ENCODE measurements around the gene MTUS2.

The MTUS2 gene

DNA sequence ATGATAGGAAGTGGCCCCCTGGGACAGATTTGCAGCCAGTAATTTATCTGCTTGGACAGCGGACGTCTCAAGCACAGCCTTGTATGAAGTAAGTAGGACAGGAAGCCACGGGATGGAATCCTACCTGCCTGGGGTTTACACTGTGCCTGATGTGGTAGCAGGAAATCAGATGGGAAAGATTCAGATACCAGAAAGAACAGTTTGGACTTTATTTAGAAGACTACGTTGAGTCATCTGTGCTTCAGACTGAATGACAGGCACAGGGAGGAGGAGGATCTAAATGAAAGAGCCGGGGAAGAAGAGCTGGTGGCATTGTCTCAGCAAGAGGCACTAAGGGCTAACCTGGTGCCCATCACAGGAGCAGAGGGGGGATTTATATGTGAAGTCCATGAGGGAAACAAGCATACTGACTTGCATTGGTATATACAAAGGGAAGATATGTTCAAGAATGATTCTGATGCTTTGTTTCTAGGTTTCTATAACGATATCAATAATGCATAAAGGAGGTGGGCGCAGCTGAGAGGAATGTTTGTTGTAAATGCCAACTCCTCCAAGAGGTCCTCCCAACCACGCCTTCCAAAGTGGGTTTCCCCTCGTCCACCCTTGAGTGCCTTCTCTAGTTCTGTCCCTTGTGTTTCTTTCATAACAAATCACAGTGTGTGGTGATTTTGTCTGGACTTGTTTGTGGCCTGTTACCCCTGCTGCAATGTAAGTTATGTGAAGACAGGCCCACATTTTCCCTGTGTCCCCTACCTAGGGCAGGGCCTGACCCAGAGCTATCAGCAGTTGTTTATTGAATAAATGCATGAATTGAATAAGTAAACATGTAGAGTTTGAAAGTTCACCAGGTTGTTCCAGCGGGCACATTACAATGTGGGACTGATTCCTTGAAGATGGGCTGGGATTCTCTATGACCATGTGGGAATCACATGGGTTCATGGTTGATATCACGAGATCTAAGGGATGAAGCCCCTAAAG, 446.9 kb downstream of the MTUS2 start:
- DNase-seq, result no peak

DNA sequence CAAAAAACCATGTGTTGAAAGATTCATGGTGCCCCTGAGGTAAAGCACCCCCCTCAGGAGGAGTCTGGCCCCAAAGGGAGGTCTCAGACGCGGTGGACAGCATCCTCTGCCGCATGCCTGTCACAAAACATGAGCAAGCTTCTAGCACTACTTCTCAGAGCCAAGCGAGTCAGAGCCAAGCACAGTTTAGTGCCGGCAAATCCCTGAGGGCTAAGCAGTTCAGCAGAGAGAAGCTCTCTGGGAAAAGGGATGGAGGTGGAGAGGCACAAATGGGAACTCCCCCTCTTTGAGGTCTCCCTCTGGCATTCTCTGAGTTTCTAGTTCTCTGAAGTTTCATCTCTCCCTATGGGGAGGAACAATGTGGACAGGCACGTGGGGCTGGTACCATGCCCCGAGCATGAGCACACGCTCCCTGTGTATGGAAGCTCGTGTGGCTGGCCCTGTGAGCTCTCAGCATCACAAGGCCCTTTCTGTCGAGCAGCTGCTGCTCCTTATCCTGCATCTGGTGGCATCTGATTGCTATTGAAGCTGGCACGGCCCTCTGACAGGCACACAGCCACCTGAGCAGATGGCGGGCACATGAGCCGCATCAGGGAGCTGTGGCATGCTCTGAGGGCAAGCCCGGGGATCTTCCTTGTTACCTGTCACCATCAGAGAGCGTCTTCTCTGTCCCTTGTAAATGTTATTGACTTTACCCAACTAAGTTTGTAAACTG, 450.3 kb downstream of the MTUS2 start:
- DNase-seq, result no peak

DNA sequence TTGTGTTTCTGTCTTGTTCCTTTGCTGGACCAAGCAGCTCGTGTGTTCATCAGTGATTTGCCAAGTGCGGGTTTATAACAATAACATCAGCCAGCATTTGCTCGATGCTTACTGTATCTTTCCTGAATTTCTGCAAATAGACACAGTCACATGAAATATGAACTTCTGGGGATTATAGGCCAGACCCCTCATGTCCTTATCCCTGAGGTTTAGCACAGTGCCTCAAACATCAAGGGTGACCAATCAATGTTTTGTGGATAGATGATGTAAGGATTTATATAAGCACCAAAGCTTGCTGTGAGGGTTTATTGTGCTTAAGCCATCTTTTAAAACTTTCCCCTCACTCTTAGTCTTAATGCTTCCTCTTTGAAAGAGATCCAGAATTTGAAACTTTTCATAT, 451.5 kb downstream of the MTUS2 start:
- no peak for DNase-seq

DNA sequence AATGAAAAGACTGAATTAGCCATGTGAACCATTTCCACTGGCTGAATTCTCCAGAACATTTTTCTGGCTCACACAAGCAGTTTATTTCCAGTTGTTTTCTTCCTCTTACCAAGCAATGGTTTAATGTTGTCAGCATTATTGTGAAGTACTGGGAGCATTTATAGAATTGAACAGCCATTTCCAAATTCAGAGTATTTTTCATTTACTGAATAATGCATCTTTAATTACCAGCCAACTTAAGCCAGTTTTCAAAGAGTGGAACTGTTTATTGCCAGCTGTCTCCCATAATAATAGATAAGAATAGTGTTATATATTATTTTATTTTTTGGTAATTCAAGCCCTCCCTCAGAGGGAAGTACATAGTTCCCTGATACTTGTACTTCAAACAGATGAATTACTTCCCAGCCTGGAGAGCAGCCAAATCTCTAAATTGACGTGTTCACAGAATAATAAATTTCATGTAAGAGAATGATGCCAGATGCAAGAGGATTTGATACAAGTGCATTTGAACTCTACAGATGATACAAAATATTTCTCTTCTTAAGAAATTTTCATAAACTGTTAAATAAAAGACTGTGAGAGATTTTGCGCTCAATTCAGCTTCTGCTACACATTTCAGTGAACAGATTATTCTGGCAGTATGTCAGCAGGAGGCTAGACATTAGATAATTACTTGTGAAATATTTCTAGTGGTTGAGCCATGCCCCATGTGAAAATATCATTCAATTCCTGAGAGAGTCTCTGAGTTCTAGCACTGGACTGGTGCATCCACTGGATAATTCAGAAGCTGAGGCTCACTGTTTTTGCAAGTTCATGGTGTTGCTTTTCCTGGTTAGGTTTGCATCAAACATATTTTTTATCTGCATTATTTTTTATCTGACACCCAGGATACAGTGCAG, 459.5 kb downstream of the MTUS2 start:
- DNase-seq, result no peak

DNA sequence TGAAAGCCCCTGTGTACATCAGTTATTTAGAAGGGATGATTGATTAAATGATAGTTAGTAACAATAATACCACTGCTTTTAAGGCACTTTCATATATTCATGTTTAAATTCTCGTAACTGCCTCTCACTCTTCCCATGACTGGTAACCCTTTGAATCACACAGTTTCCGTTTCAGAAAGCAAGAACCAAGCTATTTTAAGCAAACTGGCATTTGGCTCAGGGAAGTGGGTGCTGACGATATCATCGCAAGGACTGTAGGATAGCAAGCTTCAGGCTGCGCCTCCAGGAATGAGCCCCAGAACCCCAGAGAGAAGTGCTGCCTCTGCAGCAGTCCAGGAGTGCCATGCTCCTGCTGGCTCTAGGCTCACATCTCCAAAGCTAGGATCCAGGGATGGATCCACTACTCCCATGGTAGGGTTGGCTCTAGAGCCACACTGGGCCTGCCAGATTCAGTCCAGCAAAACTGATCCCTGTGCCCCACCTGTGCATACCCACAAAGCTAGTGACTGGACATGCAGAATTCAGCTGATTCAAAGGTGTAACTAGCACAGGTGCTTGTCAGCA, 461.9 kb downstream of the MTUS2 start:
- no peak for DNase-seq

DNA sequence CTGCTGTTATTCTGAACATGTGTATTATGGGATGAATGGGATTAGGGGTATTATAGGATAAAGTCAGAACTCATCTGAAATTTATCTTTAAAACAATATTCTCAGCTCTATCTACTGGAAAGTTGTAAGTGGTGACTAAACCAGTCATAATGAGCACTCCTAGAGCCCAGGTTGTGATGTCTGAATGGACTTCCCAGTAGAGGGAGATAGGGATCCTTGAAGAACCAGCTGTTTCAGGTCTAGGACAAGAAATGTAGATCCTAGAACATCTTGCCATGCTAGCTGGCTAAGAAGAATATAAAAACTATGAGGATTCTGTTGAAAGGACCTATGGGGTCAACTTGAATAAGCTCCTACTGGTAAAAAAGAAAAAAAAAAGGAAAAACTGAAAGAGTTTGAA, 464.6 kb downstream of the MTUS2 start:
- no peak for DNase-seq

DNA sequence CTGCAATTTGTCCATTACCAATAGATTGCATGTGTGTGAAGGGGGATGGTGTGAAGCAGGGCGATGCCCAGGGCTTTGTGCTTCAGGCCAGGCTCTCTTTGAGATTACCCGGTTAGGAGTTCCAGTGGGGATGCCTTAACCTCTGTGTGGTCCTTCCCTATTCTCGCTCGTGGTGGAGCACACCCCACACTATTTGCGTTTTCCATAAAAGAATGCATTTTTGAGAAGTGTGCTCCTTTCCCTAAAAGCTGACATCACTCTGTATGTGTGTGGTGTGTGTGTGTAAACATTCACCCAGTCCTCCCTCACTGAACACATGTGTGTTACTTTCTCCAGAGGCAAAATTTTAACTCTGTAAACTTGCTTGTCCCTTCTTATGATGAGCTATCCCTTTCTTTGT, 467.1 kb downstream of the MTUS2 start:
- no peak for DNase-seq

DNA sequence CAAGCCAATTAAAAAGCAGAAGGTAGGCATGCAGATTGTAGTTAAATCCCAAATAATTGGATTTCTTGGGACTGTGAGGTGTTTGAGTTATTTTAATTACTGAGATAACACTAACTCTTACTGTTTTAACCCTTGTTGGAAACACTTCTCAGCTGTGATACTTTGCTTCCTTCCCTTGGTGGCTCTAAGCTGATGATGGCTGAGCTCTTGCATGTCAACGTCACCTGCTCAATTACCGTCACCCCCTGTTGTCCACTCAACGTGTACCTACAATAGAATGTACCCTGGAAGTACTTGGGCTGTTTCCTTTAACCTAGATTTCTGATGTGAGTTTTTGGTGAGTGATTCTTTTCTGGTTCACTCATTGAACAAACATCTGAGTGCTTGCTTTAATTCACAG, 471.9 kb downstream of the MTUS2 start:
- DNase-seq, result no peak

DNA sequence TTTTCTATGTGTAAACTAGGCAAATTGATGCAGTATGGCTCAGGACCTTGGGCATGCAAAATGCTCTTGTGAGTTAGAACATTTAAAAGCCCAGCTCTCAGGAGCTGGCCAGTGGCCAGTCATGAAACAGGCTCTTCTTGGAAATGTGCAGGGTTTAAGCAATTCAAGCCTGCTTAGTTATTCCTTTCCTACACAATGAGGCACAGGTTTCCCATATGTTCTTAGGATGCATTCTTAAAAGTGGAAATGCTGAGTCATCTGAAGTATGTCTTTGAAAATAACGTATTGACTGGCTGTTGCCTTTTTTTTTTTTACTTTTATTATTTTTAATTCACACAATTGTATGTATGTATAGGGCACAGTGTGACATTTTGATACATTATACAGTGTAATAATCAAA, 474.7 kb downstream of the MTUS2 start:
- DNase-seq, result no peak

DNA sequence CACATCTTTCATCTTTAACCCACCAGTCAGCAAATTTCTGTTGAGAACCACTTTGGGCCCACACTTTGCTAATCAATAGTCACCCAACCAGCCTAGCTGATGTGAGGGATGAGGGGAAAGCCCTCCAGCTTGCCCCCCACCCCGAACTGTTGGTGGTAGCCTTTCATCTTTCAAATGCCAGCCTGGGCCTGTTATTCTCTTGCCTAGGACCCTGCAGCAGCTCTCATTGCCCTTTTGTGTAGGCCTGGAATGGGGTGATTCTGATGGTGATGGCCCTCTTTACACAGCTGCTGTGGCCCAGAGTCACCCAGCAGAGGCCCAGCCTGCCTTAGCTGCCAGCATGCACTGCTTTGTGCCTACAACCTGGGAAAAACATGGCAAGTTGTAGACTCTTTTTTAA, 480.9 kb downstream of the MTUS2 start:
- DNase-seq, result no peak

DNA sequence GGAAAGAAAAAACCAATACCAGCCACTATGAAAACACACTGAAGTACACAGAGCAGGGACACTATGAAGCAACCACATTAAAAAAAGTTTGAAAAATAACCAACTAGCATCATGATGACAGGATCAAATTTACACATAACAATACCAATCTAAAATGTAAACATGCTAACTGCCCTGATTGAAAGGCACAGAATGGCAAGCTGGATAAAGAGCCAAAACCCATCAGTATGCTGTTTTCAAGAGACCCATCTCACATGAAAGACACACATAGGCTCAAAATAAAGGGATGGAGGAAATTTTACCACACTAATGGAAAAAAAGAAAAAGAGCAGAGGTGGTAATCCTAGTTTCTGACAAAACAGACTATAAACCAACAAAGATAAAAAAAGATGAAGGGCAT, 484.0 kb downstream of the MTUS2 start:
- DNase-seq, result no peak

DNA sequence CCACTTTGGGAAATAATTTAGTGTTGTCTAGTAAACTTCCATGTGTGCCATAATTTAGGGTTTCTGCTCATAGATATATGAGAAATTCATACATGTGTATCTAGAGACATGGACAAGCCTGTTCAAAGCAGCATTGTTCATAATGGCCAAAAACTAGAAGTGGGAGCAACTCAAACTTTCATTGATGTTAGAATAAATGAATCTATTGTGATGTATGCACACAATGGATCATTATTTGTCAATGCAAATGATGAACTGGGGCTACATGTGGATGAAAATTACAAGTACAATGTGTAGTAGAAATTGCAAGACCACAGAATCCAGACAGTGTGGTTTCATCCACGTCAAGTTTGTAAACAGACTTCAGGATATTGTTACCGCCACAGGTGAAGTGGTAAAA, 490.7 kb downstream of the MTUS2 start:
- no peak for DNase-seq

DNA sequence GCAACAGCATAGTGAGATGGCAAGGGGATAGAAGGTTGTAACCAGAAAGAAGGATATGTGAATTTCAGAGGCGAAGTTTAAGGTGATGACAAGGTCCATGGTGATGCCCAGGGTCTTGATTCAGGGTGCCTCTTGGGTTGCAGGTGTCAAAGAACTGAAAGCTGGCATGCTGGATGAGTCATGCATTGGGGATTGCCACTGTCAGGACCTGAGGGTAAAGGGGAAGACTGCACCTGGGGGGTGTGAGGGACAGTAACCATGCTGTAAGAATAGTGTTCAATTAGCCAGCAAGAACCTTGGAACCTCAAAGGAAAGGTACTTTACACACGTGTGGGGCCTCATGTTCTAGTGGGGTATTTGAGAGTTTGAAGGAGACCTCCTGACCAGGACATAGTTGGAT, 495.7 kb downstream of the MTUS2 start:
- DNase-seq, result no peak

DNA sequence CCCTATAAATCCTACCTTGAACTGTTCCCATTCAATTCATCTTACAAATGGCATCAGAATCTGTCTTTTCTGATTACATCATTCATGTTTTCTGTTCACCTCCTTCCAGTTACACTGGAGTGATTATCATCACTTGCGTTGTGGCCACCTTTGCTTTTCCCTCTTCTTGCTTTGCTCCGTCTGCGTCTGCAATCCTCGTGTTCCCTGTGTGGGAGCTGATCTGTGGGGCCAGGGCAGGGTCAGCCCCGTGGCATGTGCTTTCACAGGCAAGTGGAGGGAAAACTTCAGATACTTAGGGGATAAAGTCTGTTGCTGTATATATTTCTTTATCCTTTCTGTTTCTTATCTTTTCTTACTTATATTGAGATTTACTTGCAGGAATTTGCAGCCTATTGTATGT, 497.7 kb downstream of the MTUS2 start:
- DNase-seq, result no peak

DNA sequence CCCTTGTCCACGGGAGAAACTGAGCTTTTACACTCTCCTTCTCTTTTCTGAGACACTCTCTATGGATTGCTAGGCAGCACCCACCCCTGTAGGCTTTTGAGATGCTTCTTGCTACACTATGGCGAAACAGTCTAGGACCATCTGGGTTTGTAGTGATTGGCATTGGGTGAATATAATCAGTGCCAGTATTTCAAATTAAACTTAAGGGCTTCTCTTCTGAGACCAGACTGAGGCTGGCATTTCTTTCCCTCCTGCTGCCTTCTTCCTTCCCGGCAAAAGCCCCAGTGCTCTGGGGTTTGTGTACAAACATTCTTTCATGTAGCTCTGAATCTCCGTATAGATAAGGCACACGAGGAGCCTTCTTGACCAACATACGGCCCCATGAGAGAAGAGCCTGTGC, 498.6 kb downstream of the MTUS2 start:
- no peak for DNase-seq

DNA sequence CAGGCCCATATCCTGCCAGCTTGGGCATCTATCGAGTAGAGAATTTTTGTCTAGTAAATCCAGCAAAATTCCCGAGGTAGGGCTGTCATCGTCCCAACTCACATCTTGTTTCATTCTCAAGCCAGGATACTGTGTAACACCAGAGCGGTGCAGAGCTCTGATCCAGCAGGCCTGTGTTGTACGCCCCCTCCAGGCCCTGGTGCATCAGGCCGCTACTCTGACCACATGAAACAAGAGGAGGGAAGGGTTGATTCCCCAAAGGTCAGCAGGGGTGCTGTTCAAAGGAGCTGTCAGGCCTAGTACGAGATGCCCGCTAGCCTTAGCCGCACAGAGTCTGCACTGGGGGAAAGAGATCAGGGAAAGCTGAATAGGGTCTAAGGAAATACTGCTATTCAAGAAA, 499.3 kb downstream of the MTUS2 start:
- DNase-seq, result no peak

DNA sequence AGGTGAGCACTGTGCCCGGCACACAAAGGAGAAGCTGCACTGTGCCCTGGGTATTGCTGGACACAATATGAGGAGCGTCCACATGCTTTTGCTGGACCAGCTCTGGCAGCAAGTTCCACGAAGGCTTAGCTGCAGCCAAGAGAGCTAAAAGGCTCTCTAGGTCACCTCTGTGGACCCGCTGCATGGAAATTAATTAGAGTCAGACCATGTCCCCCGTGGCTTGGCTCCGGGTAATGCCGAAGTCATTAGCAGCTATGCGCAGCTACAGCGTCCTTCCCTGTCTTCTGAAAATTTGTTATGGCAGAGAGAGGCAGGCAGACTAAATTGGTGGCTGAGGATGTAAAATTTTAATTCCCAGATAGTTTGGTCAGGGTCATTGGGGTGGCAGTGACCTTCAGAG, 503.8 kb downstream of the MTUS2 start:
- no peak for DNase-seq

DNA sequence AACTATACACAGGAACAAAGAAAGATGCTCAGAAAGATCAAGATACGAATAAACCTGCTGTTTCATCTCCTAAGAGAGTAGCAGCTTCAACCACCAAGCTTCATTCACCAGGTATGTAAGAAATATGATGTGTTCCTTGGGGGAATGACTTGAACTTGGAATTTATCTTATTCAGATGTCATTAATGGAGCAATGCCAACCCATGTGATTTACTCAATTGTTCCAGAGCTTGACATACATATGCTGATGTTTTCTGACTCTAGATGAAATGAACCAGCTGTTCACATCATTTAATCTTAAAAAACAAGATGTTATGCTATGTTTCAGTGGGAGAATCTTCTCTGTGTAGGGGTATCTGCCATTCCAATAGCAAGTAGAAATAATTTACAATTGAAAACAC, 504.5 kb downstream of the MTUS2 start:
- DNase-seq, result no peak

DNA sequence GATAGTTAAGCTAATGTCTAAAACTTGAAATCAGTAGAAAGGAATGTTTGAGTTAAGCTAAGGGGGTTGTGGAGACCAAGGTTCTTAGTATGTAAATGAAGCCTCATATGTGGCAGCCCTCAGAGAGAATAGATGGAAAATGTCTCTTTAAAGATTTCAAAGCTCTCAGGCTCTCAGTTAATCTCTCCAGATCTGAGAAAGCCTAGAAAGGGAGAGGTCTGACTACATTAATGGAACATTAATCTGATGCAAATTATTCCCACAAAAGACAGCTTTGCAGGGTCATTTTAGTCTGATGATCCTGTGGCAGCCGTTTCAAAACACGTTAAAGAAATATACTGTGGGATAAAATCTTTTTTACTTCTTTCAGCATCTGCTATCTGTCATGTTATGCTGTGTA, 508.4 kb downstream of the MTUS2 start:
- DNase-seq, result no peak

DNA sequence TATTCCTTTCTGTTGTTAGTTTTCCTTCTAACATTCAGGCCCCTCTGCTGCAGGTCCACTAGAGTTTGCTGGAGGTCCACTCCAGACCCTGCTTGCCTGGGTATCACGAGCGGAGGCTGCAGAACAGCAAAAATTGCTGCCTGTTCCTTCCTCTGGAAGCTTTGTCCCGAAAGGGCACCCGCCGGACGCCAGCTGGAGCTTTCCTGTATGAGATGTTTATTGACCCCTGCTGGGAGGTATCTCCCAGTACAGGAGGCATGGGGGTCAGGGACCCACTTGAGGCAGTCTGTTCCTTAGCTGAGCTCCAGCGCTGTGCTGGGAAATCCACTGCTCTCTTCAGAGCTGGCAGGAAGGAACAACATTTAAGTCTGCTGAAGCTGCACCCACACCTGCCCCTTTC, 516.2 kb downstream of the MTUS2 start:
- no peak for DNase-seq

DNA sequence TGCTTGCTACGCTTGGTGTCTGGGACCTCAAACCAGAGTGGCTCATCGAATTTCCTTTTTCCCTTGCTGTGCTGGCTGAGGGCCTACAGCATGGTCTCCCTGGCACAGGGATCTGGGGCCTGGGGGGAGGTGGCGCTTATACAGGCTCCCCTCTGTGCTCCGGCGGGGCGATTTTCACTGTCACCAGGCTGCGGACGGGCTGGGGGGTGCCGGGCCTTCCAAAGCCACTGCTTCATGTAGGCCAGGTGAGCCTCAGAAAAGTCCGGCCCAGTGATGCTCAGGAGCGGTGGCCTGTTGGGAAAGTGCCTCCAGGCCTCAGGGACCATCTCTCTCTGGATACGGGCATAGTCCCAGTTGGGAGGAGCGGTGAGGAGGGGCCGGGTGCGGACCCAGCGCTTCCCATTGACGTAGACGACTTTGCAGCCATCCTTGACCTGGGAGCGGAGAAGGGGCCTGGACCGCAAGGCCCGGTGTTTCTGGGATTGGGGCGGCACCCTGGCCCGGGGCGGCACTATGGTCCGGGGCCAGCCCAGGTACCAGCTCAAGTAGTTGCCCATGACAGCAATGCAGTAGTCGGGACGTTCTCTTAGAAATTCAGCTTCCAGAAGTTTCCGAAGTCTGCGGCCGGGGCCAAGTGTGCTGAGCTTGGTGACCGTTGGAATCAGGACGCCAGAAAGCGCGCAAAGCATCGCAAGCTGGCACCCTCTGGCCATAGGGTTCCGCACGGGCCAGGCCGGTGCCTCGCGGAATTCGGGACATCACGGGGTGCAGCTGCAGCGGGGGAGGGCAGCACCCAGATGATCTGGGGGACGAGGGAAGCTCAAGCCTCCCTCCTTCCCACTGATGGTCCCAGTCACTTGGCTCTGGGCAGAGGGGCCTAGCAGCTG, 519.5 kb downstream of the MTUS2 start:
- DNase-seq, result no peak
